ENCODE data around the gene NALCN.

Gene NALCN

DNA sequence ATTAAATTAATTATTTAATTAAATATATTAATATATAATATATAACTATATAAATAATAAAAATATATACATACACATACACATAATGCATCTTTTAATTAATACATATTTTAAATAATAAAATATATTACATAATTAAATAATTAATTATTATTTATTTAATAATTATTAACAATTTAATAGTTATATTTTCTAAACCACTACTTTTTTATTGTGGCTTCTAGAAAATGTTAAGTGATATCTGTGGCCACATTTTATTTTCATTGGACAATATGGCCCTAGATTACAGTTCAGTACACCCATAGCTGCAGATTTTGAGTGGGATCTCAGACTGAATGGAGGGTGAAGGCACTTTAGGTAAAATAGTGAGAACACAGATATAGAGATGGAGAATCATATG, 335.7 kb downstream of the NALCN start:
- Histone ChIP-seq H3K27me3 (ENCODE audit: control insufficient read depth, insufficient read depth, low read length, poor library complexity, severe bottlenecking) (no peaks in the 10 kb centered on the region), H3K9me3 (ENCODE audit: control insufficient read depth, low read length) (no peaks in the 10 kb centered on the region), H3K36me3 (ENCODE audit: control insufficient read depth, insufficient read depth, low read length) (no peaks in the 10 kb centered on the region), H3K4me1 (ENCODE audit: control insufficient read depth, insufficient read depth, low read length) (no peaks in the 10 kb centered on the region), H3K4me3 (ENCODE audit: insufficient read depth, low read depth, low read length) (no peak overlapping the region), H3K27ac (ENCODE audit: insufficient read depth, low read depth, low read length, poor library complexity, severe bottlenecking) (no peak overlapping the region)

GRCh38 chr13:101065329-101065728, 351.0 kb downstream of the NALCN start:
- H3K27me3 ChIP-seq (ENCODE audit: control insufficient read depth, insufficient read depth, low read length, poor library complexity, severe bottlenecking) = no peaks in the 10 kb centered on the region
- no peaks in the 10 kb centered on the region for H3K9me3 ChIP-seq (ENCODE audit: control insufficient read depth, low read length)
- 94 to 97% methylated on average over 12 of the region's 12 CpGs for WGBS, 2 experiments
- H3K36me3 ChIP-seq (ENCODE audit: control insufficient read depth, insufficient read depth, low read length) = no peaks in the 10 kb centered on the region
- no peak overlapping the region for H3K27ac ChIP-seq (ENCODE audit: insufficient read depth, low read depth, low read length, poor library complexity, severe bottlenecking)
- H3K4me1 ChIP-seq (ENCODE audit: control insufficient read depth, insufficient read depth, low read length) = no peaks in the 10 kb centered on the region
- H3K4me3 ChIP-seq (ENCODE audit: insufficient read depth, low read depth, low read length) = no peak overlapping the region

- no peak overlapping the region for H3K27ac ChIP-seq (ENCODE audit: insufficient read depth, low read depth, low read length, poor library complexity, severe bottlenecking)
- 90 to 93% methylated on average over 10 of the region's 10 CpGs for WGBS, 2 experiments
- no peaks in the 10 kb centered on the region for H3K9me3 ChIP-seq (ENCODE audit: control insufficient read depth, low read length)
- no peaks in the 10 kb centered on the region for H3K4me1 ChIP-seq (ENCODE audit: control insufficient read depth, insufficient read depth, low read length)
- H3K27me3 ChIP-seq (ENCODE audit: control insufficient read depth, insufficient read depth, low read length, poor library complexity, severe bottlenecking) = no peaks in the 10 kb centered on the region
- H3K4me3 ChIP-seq (ENCODE audit: insufficient read depth, low read depth, low read length) = no peak overlapping the region
- no peaks in the 10 kb centered on the region for H3K36me3 ChIP-seq (ENCODE audit: control insufficient read depth, insufficient read depth, low read length)
Measured at GRCh38 chr13:101059793-101060192, 356.5 kb downstream of the NALCN start.

DNA sequence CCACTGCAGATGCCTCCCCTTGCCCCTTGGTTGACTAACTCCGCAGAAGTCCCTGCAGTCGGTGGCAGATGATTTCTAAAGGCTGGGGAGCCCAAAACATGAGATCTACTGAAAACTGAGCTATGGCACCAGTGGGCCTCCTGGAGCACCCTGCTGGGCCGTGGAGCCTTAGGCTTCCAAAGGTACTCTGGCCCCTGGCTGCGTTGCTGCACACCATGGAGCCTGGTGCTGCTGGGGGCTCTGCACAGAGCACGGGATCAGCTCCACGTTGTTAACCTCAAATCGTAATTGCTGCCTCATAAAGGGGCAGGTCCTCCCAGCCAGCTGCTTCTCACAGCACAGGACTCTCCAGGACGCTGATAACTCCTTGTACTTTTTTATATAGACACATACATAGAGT, 357.5 kb downstream of the NALCN start:
- whole genome bisulfite sequencing, 2 experiments = 88% methylated on average over 7 of the region's 8 CpGs
- no peaks in the 10 kb centered on the region for H3K27me3 ChIP-seq (ENCODE audit: control insufficient read depth, insufficient read depth, low read length, poor library complexity, severe bottlenecking)
- H3K36me3 ChIP-seq (ENCODE audit: control insufficient read depth, insufficient read depth, low read length) = no peaks in the 10 kb centered on the region
- H3K27ac ChIP-seq (ENCODE audit: insufficient read depth, low read depth, low read length, poor library complexity, severe bottlenecking) = no peak overlapping the region
- no peak overlapping the region for H3K4me3 ChIP-seq (ENCODE audit: insufficient read depth, low read depth, low read length)
- no peaks in the 10 kb centered on the region for H3K9me3 ChIP-seq (ENCODE audit: control insufficient read depth, low read length)
- H3K4me1 ChIP-seq (ENCODE audit: control insufficient read depth, insufficient read depth, low read length) = no peaks in the 10 kb centered on the region

- Histone ChIP-seq H3K27me3 (ENCODE audit: control insufficient read depth, insufficient read depth, low read length, poor library complexity, severe bottlenecking) (no peaks in the 10 kb centered on the region), H3K36me3 (ENCODE audit: control insufficient read depth, insufficient read depth, low read length) (no peaks in the 10 kb centered on the region), H3K4me1 (ENCODE audit: control insufficient read depth, insufficient read depth, low read length) (no peaks in the 10 kb centered on the region), H3K4me3 (ENCODE audit: insufficient read depth, low read depth, low read length) (no peak overlapping the region), H3K9me3 (ENCODE audit: control insufficient read depth, low read length) (no peaks in the 10 kb centered on the region), H3K27ac (ENCODE audit: insufficient read depth, low read depth, low read length, poor library complexity, severe bottlenecking) (no peak overlapping the region)
- WGBS, 2 experiments = 85 to 86% methylated on average over 5 of the region's 5 CpGs
Measured at GRCh38 chr13:101053301-101054093, 362.8 kb downstream of the NALCN start.

DNA sequence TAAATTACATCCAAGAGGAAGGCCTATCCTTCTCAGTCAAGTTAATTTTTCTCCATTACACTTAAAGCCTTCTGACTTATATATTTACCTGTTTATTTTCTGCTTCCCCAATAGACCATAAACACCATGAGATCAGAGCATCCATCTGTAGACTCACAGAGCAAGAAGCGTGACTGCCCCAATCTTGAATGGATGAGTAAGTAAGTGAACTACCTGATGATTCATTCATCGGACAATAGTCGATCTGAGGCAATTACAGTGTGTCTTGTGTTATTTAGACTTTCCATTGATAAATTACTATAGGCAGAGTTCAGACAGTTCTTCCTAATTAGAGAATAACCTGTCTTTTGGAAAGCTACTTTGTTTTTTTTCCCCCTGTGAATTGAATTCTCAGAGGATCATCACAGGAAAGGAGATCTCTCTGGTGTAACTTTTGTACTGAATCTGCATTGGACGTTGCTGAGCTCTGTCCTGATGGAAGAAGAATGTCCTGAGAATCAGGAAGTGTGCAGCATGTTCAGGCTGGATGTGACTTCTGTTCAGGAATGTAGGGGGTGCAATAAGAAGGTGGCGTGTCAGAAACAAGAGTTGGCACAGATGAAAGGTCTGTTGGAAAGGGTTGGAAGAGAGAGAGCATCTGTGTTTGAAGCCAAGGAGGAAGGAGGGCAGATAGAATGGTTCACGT, 367.0 kb downstream of the NALCN start:
- no peak overlapping the region for H3K27ac ChIP-seq (ENCODE audit: insufficient read depth, low read depth, low read length, poor library complexity, severe bottlenecking)
- no peaks in the 10 kb centered on the region for H3K4me1 ChIP-seq (ENCODE audit: control insufficient read depth, insufficient read depth, low read length)
- no peak overlapping the region for H3K4me3 ChIP-seq (ENCODE audit: insufficient read depth, low read depth, low read length)
- H3K36me3 ChIP-seq (ENCODE audit: control insufficient read depth, insufficient read depth, low read length) = no peaks in the 10 kb centered on the region
- H3K9me3 ChIP-seq (ENCODE audit: control insufficient read depth, low read length) = no peaks in the 10 kb centered on the region
- WGBS, 2 experiments = 79 to 84% methylated on average over 6 of the region's 6 CpGs
- no peaks in the 10 kb centered on the region for H3K27me3 ChIP-seq (ENCODE audit: control insufficient read depth, insufficient read depth, low read length, poor library complexity, severe bottlenecking)

GRCh38 chr13:101036546-101036945, 379.8 kb downstream of the NALCN start:
- 95% methylated on average over 4 of the region's 4 CpGs for WGBS, 2 experiments
- Histone ChIP-seq H3K4me1 (ENCODE audit: control insufficient read depth, insufficient read depth, low read length) (no peaks in the 10 kb centered on the region), H3K27me3 (ENCODE audit: control insufficient read depth, insufficient read depth, low read length, poor library complexity, severe bottlenecking) (no peaks in the 10 kb centered on the region), H3K36me3 (ENCODE audit: control insufficient read depth, insufficient read depth, low read length) (no peaks in the 10 kb centered on the region), H3K4me3 (ENCODE audit: insufficient read depth, low read depth, low read length) (no peak overlapping the region), H3K9me3 (ENCODE audit: control insufficient read depth, low read length) (no peaks in the 10 kb centered on the region), H3K27ac (ENCODE audit: insufficient read depth, low read depth, low read length, poor library complexity, severe bottlenecking) (no peak overlapping the region)

DNA sequence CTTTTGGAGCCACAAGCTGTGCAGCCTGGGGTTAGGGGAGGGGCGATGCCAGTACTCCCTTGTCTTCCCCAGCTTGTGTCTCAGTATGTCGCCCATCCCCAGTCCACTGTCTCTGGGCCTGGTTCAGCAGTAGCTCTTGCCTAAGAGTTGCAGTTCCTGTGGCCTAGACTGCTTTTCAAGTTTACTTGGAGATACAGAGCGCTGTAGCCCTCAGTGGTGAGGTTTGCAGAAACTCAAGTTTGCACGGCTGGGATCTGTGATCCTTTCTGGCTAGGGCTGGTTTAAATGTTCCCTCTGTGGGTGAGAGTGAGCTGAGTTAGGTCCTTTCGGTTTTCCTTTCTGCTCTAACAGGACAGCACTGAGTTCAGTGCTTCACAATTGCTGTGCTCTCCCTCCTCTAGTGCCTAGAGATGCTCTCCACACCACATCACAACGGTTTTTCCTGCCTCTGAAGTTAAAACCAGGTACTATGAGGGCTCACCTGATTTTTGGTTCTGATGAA, 381.1 kb downstream of the NALCN start:
- Histone ChIP-seq H3K27ac (ENCODE audit: insufficient read depth, low read depth, low read length, poor library complexity, severe bottlenecking) (no peak overlapping the region), H3K4me3 (ENCODE audit: insufficient read depth, low read depth, low read length) (no peak overlapping the region), H3K4me1 (ENCODE audit: control insufficient read depth, insufficient read depth, low read length) (no peaks in the 10 kb centered on the region), H3K36me3 (ENCODE audit: control insufficient read depth, insufficient read depth, low read length) (no peaks in the 10 kb centered on the region), H3K9me3 (ENCODE audit: control insufficient read depth, low read length) (no peaks in the 10 kb centered on the region), H3K27me3 (ENCODE audit: control insufficient read depth, insufficient read depth, low read length, poor library complexity, severe bottlenecking) (no peaks in the 10 kb centered on the region)
- WGBS, 2 experiments = 91 to 95% methylated on average over 6 of the region's 6 CpGs

- Histone ChIP-seq H3K36me3 (ENCODE audit: control insufficient read depth, insufficient read depth, low read length) (no peaks in the 10 kb centered on the region), H3K4me3 (ENCODE audit: insufficient read depth, low read depth, low read length) (no peak overlapping the region), H3K4me1 (ENCODE audit: control insufficient read depth, insufficient read depth, low read length) (peaks cover 3% of the 10 kb centered on the region), H3K27ac (ENCODE audit: insufficient read depth, low read depth, low read length, poor library complexity, severe bottlenecking) (no peak overlapping the region), H3K27me3 (ENCODE audit: control insufficient read depth, insufficient read depth, low read length, poor library complexity, severe bottlenecking) (no peaks in the 10 kb centered on the region), H3K9me3 (ENCODE audit: control insufficient read depth, low read length) (no peaks in the 10 kb centered on the region)
- 85 to 90% methylated on average over 4 of the region's 4 CpGs for WGBS, 2 experiments
Measured at GRCh38 chr13:101026736-101027398, 389.4 kb downstream of the NALCN start.

- H3K9me3 ChIP-seq (ENCODE audit: control insufficient read depth, low read length) = no peaks in the 10 kb centered on the region
- H3K36me3 ChIP-seq (ENCODE audit: control insufficient read depth, insufficient read depth, low read length) = no peaks in the 10 kb centered on the region
- no peak overlapping the region for H3K4me3 ChIP-seq (ENCODE audit: insufficient read depth, low read depth, low read length)
- peaks cover 3% of the 10 kb centered on the region for H3K4me1 ChIP-seq (ENCODE audit: control insufficient read depth, insufficient read depth, low read length)
- H3K27ac ChIP-seq (ENCODE audit: insufficient read depth, low read depth, low read length, poor library complexity, severe bottlenecking) = no peak overlapping the region
- H3K27me3 ChIP-seq (ENCODE audit: control insufficient read depth, insufficient read depth, low read length, poor library complexity, severe bottlenecking) = no peaks in the 10 kb centered on the region
- WGBS, 2 experiments = 92 to 95% methylated on average over 6 of the region's 6 CpGs
Measured at GRCh38 chr13:101026328-101026727, 390.0 kb downstream of the NALCN start.
